ENCODE results near the gene ZKSCAN3. TPM values are rescaled to one million over a fixed set of nuclear protein-coding genes. Genes with fewer than 3 reads are reported as not detected.

Gene ZKSCAN3
- total and polyA plus RNA-seq, 2 of the 8 experiments (the other 6 are each of a cell fraction or from before 2014, with no cell fraction given) = 2.7 to 9.8 TPM

GRCh38 chr6:28369463-28369862, 19.7 kb downstream of the ZKSCAN3 start (continued):
- no peak for TF ChIP-seq JUN (IDR thresholded peaks at IDR 0.05; ENCODE audit: low read depth, low read length)
- TF ChIP-seq MAFK (IDR thresholded peaks at IDR 0.05; ENCODE audit: low read depth, low read length) = no peak
- TF ChIP-seq EGR1 (IDR thresholded peaks at IDR 0.05; ENCODE audit: borderline replicate concordance, low read depth, low read length) = no peak
- TF ChIP-seq NRF1 (IDR thresholded peaks at IDR 0.05; ENCODE audit: low read depth, low read length) = no peak

Measured in H1 (cell line).